ENCODE measurements around the gene ARHGAP23.
"Not testable (repeated sequence)": the region's sequence is repeated elsewhere in the genome, so short reads cannot be mapped to it uniquely, and the experiment has no call there.

Gene ARHGAP23

DNA sequence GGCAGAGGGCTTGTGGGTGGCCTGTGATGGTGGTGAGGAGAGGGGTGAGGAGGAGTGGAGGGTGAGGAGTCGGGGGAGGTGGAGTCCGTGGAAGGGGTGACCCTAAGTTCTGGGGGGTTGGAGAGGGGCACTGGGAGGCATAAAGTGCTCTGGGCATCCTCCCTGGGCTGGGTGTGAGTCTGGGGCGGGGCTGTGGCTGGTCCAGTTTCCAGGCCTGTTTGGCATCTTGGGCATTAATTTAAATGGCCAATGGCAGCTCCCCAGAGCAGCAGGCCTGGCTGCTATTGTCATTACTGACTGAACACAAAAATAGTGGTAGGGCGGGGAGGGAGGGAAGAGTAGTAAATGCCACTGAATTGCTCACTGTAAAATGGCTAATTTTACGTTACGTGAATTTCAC is 7.7 kb upstream of the ARHGAP23 start:
- in situ Hi-C loops (cut with HindIII; ENCODE audit: low sequenced_read_pairs), result no loop called here

- in situ Hi-C loops (cut with HindIII; ENCODE audit: low sequenced_read_pairs), result no loop called here
These were observed 7.0 kb upstream of the ARHGAP23 start for GRCh38 chr17:38421171-38421841.

GRCh38 chr17:38421871-38422827 is 6.1 kb upstream of the ARHGAP23 start:
- in situ Hi-C loops (cut with HindIII; ENCODE audit: low sequenced_read_pairs), result no loop called here

- in situ Hi-C loops (cut with HindIII; ENCODE audit: low sequenced_read_pairs), result no loop called here
These were observed 3.8 kb upstream of the ARHGAP23 start for GRCh38 chr17:38424297-38424972.

DNA sequence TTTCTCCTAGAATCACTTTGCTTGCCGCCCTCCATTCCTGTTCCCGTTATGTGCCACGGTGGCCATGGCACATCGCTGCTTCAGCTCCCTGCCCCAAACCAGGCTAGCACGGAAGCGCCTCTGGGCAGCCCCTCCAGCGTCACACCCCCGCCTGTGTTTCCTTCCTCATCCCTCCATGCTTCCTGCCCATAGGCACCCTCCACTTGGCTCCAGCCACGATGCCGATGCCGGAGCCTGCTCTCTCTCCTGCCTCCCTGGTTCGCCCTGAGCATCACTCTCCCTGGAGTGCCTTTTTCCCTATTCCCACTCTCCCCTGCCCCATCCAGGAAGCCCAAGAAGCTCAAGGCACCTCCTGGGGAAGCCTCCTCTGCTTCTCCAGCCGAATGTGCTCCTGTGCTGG is 3.2 kb upstream of the ARHGAP23 start:
- in situ Hi-C loops (cut with HindIII; ENCODE audit: low sequenced_read_pairs), result no loop called here

DNA sequence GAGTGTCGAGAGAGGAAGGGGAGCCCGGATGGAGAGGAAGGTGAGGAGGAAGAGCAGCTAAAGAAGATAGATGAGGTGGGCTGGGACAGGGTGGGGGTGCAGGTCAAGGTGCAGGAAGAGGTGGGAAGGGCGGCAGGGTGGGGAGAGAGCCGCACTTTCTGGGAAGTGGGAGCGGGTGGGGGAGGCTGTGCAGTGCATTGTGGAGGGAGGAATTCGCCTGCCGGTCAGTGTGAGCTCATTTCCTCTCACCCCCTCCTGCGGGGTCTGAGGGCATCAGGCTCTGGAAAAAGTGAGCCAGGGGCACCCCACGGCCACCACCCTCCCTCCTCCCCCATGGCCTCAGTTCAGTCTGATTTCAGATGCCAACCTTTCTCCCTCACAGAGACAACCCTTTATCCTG is 2.5 kb upstream of the ARHGAP23 start:
- in situ Hi-C loops (cut with HindIII; ENCODE audit: low sequenced_read_pairs), result no loop called here

GRCh38 chr17:38426441-38426840 is 1.8 kb upstream of the ARHGAP23 start:
- in situ Hi-C loops (cut with HindIII; ENCODE audit: low sequenced_read_pairs), result no loop called here

DNA sequence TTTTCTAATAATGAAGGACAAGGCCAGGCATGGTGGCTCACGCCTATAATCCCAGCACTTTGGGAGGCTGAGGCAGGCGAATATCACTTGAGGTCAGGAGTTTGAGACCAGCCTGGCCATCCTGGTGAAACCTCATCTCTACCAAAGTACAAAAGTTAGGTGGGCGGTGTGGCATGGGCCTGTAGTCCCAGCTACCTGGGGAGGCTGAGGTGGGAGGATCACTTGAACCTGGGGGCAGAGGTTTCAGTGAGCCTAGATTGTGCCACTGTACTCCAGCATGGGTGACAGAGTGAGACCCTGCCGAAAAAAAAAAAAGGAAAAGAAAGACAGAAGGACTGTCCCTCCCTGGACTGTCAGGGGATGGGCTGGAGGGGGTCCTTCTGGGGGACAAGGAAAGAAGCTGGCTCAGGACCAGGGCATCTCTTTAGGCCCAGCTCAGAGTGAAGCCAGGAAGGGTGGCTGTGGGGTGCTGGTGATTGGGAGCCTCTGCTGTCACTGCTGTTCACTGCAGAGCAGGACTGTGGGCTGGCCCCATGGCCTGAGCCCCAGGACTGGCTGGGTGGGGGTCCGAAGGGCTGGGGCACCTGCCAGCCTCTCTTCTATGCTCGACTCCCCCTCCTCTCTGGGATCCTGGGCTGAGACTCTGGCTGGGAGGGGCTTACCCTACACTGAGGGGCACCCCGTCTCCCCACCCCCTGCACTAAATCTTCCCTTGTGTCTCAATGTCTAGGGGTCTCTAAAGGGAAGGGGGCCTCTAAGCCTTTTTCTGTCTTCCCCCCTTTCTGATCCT is 909 bp upstream of the ARHGAP23 start:
- in situ Hi-C loops (cut with HindIII; ENCODE audit: low sequenced_read_pairs), result no loop called here

- in situ Hi-C loops (cut with HindIII; ENCODE audit: low sequenced_read_pairs), result no loop called here
These were observed 543 bp downstream of the ARHGAP23 start for GRCh38 chr17:38428643-38429371.

DNA sequence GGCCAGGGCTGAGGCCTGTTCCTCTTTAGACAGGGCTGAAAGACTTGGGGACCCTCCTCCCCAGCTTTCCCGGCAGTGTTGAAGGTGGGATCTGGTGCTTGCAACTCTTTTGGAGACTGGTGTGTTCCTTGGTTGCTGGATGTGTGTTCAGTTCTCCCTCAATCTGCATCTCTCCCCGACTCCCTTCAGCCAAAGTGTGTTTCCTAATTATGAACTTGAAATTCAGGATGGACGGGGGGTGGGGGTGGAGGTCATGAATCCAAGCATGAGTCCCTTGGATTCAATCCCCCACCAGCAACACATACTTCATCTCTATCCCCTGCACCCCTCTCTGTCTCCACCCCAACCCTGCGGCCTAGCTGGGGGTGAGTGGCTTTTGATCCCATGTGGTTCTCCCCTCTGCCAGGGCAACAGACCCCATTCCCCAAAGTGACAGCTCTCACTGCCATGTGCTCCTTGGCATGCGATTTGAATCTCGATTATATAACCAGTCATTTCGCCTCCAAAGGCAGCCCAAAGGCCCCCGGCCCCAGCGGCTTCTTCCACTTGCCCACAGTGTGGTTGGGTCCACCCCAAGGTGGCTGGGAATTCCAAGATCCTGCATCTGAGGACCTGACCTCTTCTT is 1.3 kb downstream of the ARHGAP23 start:
- in situ Hi-C loops (cut with HindIII; ENCODE audit: low sequenced_read_pairs), result no loop called here

- in situ Hi-C loops (cut with HindIII; ENCODE audit: low sequenced_read_pairs), result no loop called here
These were observed 2.1 kb downstream of the ARHGAP23 start for GRCh38 chr17:38430316-38430715.

DNA sequence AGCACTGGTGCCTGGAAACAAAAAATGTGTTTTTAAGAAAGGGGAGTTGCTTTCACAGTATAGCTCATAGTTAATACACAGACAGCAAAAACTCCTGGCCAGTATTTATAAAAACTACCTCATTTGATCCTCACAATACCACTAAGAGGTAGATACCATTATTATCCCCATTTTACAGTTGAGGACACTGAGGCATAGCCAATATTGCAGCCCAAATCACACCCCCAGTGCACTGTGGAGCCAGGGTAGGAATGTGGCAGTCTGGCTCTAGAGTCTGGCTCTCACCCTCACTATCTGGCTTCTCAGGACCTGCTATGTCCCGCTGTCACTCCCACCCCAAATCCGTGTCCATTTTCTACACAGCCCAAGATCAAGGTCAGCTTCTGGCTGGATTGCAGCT is 2.6 kb downstream of the ARHGAP23 start:
- in situ Hi-C loops (cut with HindIII; ENCODE audit: low sequenced_read_pairs), result no loop called here

- in situ Hi-C loops (cut with HindIII; ENCODE audit: low sequenced_read_pairs), result no loop called here
These were observed 3.3 kb downstream of the ARHGAP23 start for GRCh38 chr17:38431346-38432145.

DNA sequence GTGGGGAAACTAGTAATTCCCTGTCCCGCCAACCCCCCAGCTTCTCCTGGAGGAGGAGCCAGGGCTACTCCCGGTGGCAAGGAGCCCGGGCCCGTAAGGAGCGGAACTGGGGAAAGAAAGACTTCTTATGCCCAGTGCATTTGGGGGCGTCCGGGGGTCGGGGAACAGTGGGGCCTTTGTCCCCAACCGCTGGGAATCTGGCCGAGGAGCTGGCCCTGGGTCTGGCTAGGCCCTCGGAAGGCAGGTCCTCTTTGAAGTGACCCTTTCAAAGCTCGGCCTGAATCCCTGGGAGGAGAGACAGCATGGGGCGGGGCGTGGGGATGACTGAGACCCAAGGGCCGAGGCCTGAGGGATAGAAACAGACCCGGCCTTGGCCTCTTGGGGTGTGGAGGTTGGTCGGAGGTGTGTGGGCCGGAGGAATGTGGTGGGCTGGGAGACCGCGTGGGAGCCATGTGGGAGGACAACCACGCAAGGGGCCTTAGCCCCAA is 6.0 kb downstream of the ARHGAP23 start:
- in situ Hi-C loops (cut with HindIII; ENCODE audit: low sequenced_read_pairs), result no loop called here

DNA sequence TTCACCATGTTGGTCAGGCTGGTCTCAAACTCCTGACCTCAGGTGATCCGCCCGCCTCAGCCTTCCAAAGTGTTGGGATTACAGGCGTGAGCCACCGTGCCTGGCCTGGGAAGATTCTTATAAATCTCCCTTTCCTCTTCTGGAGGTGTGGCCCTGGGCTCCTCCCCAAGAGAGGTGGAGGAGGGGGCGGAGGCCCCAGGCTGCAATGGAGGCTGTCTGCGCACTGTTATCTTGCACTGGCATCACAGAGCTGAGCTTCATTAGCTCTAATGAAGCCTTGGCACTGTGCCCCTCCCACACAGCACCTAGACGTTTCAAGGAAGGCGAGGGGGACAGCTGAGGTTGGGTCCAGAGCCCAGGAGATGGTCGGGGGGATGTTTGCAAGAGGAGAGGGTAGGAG is 7.5 kb downstream of the ARHGAP23 start:
- in situ Hi-C loops (cut with HindIII; ENCODE audit: low sequenced_read_pairs), result no loop called here

GRCh38 chr17:38436386-38436785 is 8.1 kb downstream of the ARHGAP23 start:
- in situ Hi-C loops (cut with HindIII; ENCODE audit: low sequenced_read_pairs), result no loop called here

DNA sequence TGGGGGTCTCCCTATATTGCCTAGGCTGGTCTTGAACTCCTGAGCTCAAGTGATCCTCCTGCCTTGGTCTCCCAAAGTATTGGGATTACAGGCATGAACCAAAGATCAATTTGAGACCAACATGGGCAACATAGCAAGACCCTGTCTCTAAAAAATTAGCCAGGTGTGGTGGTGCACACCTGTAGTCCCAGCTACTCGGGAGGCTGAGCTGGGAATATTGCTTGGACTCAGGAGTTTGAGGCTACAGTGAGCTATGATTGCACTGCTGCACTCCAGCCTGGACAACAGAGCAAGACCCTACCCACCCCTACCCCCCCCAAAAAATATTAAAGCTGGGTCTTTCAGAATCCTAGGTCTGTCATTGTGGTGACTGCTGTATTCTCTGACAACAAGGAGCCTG is 9.0 kb downstream of the ARHGAP23 start:
- in situ Hi-C loops (cut with HindIII; ENCODE audit: low sequenced_read_pairs), result not testable (repeated sequence)

DNA sequence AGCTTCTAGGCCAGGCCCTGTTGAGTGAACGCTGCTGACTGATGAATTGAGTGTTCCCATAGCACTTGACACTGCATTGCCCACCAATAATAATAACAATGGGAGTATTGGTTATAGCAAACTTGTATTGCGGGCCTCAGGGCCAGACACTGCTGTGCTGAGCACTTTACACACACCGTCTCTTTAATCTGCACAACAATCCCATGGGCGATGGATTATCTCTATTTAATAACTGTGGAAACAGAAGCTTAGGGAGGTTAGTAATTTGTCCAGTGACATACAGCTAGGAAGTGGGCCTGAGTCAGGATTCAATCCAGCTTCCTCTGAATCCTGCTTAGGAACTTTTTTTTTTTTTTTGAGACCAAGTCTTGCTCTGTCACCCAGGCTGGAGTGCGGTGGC is 11.2 kb downstream of the ARHGAP23 start:
- in situ Hi-C loops (cut with HindIII; ENCODE audit: low sequenced_read_pairs), result no loop called here
